ENCODE measurements around the gene CELF4. TPM values are rescaled to one million over a fixed set of nuclear protein-coding genes. Genes with fewer than 3 reads are reported as not detected.

CELF4 gene
- total and polyA plus RNA-seq, 2 donors (not counting 3 experiments of a cell fraction or from before 2014, with no cell fraction given) = not detected

- Histone ChIP-seq H2AFZ (ENCODE audit: low read depth, low read length) (no peak overlapping the region), H3K9me3 (replicated peaks; ENCODE audit: control insufficient read depth, insufficient read depth, low read length) (no peaks in the 10 kb centered on the region), H3K27me3 (ENCODE audit: control insufficient read depth in 2 of 2, insufficient read depth in 2 of 2, low read length in 2 of 2) (no peaks in the 10 kb centered on the region), H3K36me3 (ENCODE audit: control insufficient read depth in 2 of 2, extremely low read depth in 1 of 2, insufficient read depth in 2 of 2, low read length in 2 of 2) (no peaks in the 10 kb centered on the region), H3K4me1 (ENCODE audit: control insufficient read depth, extremely low read depth, insufficient read depth, low read length) (no peaks in the 10 kb centered on the region), H3K4me3 (replicated peaks in 1 of 3; ENCODE audit: insufficient read depth in 1 of 3, low read depth in 1 of 3, low read length in 3 of 3) (no peak overlapping the region), H3K4me2 (ENCODE audit: insufficient read depth, low read length) (no peak overlapping the region), H3K79me2 (ENCODE audit: control insufficient read depth, insufficient read depth, low read length) (no peaks in the 10 kb centered on the region), H3K9me1 (replicated peaks; ENCODE audit: control insufficient read depth, extremely low read depth, insufficient read depth, low read length) (no peaks in the 10 kb centered on the region), H3K27ac (ENCODE audit: insufficient read depth, low read depth, low read length) (no peak overlapping the region), H3K9ac (replicated peaks; ENCODE audit: extremely low read depth, insufficient read depth, low read length) (no peak overlapping the region), H4K20me1 (replicated peaks; ENCODE audit: control insufficient read depth, extremely low read depth, insufficient read depth, low read length) (no peaks in the 10 kb centered on the region)
- TF ChIP-seq JUN (IDR thresholded peaks at IDR 0.05; ENCODE audit: borderline replicate concordance, insufficient read depth, insufficient read length, low read depth) = no peak
- no peak for TF ChIP-seq MYC (IDR thresholded peaks at IDR 0.05; ENCODE audit: low read depth, low read length)
- DNase-seq (ENCODE audit: low read depth, low spot score) (no peak), FAIRE-seq (no peak)
- ChIA-PET POLR2A (no interaction called here), CTCF (no interaction called here)
- BruUV-seq (replicated peaks) = no TSS peak
- dilution Hi-C loops (cut with MboI; ENCODE audit: extremely low pct_ligation_motif_present, low sequenced_read_pairs) = no loop called here
- intact Hi-C loops (cut with micrococcal nuclease) = no loop called here
Observed at GRCh38 chr18:37407571-37407970, 158.0 kb downstream of the CELF4 start.

- ChIA-PET CTCF (no interaction called here), POLR2A (no interaction called here)
- no peak for FAIRE-seq
Observed at GRCh38 chr18:37405772-37406171, 159.8 kb downstream of the CELF4 start.

More at GRCh38 chr18:37405772-37406171, 159.8 kb downstream of the CELF4 start:
- BruUV-seq (replicated peaks) = no TSS peak
- Histone ChIP-seq H3K79me2 (ENCODE audit: control insufficient read depth, insufficient read depth, low read length) (no peaks in the 10 kb centered on the region), H3K9me3 (replicated peaks; ENCODE audit: control insufficient read depth, insufficient read depth, low read length) (no peaks in the 10 kb centered on the region), H3K36me3 (ENCODE audit: control insufficient read depth in 2 of 2, extremely low read depth in 1 of 2, insufficient read depth in 2 of 2, low read length in 2 of 2) (no peaks in the 10 kb centered on the region), H3K27ac (ENCODE audit: insufficient read depth, low read depth, low read length) (no peak overlapping the region), H3K9me1 (replicated peaks; ENCODE audit: control insufficient read depth, extremely low read depth, insufficient read depth, low read length) (no peaks in the 10 kb centered on the region), H2AFZ (ENCODE audit: low read depth, low read length) (no peak overlapping the region), H3K4me2 (ENCODE audit: insufficient read depth, low read length) (no peak overlapping the region), H3K4me1 (ENCODE audit: control insufficient read depth, extremely low read depth, insufficient read depth, low read length) (no peaks in the 10 kb centered on the region), H3K9ac (replicated peaks; ENCODE audit: extremely low read depth, insufficient read depth, low read length) (no peak overlapping the region), H3K4me3 (replicated peaks in 1 of 3; ENCODE audit: insufficient read depth in 1 of 3, low read depth in 1 of 3, low read length in 3 of 3) (no peak overlapping the region), H4K20me1 (replicated peaks; ENCODE audit: control insufficient read depth, extremely low read depth, insufficient read depth, low read length) (no peaks in the 10 kb centered on the region), H3K27me3 (ENCODE audit: control insufficient read depth in 2 of 2, insufficient read depth in 2 of 2, low read length in 2 of 2) (no peaks in the 10 kb centered on the region)
- TF ChIP-seq JUN (IDR thresholded peaks at IDR 0.05; ENCODE audit: borderline replicate concordance, insufficient read depth, insufficient read length, low read depth) (no peak), POLR2AphosphoS5 (IDR thresholded peaks at IDR 0.05; ENCODE audit: insufficient read depth, low read depth, low read length) (no peak), MYC (IDR thresholded peaks at IDR 0.05; ENCODE audit: low read depth, low read length) (no peak), FOS (IDR thresholded peaks at IDR 0.05; ENCODE audit: borderline replicate concordance, insufficient read depth, low read length) (no peak), MAX (IDR thresholded peaks at IDR 0.05; ENCODE audit: insufficient read depth, insufficient read length) (no peak), GATA2 (IDR thresholded peaks at IDR 0.05; ENCODE audit: insufficient read depth, insufficient read length, low read depth, low read length) (no peak), EZH2 (IDR thresholded peaks at IDR 0.05; ENCODE audit: borderline replicate concordance, low read depth, low read length, severe bottlenecking) (no peak), POLR2A (IDR thresholded peaks at IDR 0.05; ENCODE audit: low read depth, low read length) (no peak), CTCF (IDR thresholded peaks at IDR 0.05; ENCODE audit: extremely low read depth in 1 of 2, insufficient read depth in 1 of 2, low read depth in 1 of 2, low read length in 2 of 2) (no peak)
- intact Hi-C loops (cut with micrococcal nuclease) (no loop called here), dilution Hi-C loops (cut with MboI; ENCODE audit: extremely low pct_ligation_motif_present, low sequenced_read_pairs) (no loop called here)
- DNase-seq (ENCODE audit: low read depth, low spot score) = no peak
